ENCODE results near the gene EFHC1. TPM values are rescaled to one million over a fixed set of nuclear protein-coding genes. Genes with fewer than 3 reads are reported as not detected.

The EFHC1 gene
- total RNA-seq, 1 donor from 2014 or later = 25.6 TPM

DNA sequence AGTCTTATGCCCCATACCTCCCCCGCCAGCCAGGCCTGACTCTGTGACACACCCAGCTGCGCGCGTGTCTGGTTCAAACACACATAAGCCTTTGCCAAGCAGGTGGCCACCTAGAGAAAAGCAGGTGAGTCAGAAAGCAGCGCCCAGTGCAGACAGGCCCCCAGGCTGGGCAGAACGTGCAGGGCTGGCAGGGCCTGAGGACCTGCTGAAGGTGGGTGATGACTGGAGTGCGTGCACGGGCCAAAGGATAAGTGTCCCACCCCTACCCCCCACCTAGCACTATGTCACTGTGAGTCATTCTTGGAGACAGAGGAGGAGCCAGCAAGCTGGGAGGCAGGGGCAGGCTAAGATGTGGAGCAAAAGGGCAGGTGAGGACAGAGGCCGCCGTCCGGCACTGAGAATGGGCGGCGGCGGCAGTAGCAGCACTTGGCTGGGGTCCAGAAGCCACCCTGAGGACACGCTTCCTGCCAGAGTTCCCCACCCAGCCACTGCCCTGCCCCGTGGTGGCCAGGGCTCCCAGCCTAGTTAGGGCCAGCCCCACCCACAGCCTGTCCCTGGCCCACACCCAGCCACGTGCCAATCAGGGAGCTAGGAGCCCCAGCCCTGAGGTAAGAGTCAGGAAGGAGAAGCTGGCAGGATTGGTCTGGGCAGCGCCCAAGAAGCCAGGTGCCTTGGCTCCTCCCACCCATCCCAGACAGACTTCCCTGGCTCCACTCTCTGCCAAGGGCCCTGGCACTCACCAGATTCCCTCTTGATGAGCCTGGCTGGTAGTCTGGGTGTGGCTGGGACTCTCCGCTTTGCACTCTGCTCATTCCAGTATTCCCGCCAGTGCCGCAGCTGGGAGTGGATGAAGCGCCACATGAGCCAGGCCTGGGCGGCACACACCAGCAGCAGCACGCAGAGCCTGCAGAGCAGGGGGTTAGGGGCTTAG, 84.0 kb downstream of the EFHC1 start:
- TF ChIP-seq, protein P1, sequence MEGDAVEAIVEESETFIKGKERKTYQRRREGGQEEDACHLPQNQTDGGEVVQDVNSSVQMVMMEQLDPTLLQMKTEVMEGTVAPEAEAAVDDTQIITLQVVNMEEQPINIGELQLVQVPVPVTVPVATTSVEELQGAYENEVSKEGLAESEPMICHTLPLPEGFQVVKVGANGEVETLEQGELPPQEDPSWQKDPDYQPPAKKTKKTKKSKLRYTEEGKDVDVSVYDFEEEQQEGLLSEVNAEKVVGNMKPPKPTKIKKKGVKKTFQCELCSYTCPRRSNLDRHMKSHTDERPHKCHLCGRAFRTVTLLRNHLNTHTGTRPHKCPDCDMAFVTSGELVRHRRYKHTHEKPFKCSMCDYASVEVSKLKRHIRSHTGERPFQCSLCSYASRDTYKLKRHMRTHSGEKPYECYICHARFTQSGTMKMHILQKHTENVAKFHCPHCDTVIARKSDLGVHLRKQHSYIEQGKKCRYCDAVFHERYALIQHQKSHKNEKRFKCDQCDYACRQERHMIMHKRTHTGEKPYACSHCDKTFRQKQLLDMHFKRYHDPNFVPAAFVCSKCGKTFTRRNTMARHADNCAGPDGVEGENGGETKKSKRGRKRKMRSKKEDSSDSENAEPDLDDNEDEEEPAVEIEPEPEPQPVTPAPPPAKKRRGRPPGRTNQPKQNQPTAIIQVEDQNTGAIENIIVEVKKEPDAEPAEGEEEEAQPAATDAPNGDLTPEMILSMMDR (IDR thresholded peaks at IDR 0.05; ENCODE audit: partially characterized antibody, unreplicated experiment) = no peak
- Mint-ChIP-seq H3K27ac (ENCODE audit: unreplicated experiment) (no peak overlapping the region), H3K4me3 (ENCODE audit: unreplicated experiment) (no peak overlapping the region), H3K9me3 (ENCODE audit: unreplicated experiment) (peaks cover 10% of the 10 kb centered on the region), H3K4me1 (ENCODE audit: low read depth, unreplicated experiment) (peaks cover 7% of the 10 kb centered on the region), H3K27me3 (ENCODE audit: unreplicated experiment) (peaks cover 4% of the 10 kb centered on the region), H3K36me3 (ENCODE audit: unreplicated experiment) (no peaks in the 10 kb centered on the region)
- no peak for DNase-seq

DNA sequence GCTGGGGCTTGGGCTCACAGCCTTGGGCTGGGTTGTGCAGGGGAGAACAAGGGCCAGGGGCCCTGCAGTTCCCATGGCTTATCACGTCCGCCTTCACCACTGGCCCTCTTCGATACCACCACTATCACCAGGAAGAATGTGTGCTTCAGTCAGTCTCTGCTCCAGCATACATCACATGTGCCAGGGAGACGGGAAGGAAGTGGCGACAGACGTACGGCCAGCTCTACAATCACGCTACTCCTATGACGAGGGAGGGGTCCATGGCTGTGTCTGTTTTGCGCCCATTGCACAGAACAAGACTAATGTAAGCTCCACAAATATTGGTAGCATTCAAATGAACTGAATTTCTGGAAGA, 84.6 kb downstream of the EFHC1 start:
- TF ChIP-seq, protein P1 (IDR thresholded peaks at IDR 0.05; ENCODE audit: partially characterized antibody, unreplicated experiment) = no peak
- Mint-ChIP-seq H3K36me3 (ENCODE audit: unreplicated experiment) (no peaks in the 10 kb centered on the region), H3K4me3 (ENCODE audit: unreplicated experiment) (no peak overlapping the region)

DNA sequence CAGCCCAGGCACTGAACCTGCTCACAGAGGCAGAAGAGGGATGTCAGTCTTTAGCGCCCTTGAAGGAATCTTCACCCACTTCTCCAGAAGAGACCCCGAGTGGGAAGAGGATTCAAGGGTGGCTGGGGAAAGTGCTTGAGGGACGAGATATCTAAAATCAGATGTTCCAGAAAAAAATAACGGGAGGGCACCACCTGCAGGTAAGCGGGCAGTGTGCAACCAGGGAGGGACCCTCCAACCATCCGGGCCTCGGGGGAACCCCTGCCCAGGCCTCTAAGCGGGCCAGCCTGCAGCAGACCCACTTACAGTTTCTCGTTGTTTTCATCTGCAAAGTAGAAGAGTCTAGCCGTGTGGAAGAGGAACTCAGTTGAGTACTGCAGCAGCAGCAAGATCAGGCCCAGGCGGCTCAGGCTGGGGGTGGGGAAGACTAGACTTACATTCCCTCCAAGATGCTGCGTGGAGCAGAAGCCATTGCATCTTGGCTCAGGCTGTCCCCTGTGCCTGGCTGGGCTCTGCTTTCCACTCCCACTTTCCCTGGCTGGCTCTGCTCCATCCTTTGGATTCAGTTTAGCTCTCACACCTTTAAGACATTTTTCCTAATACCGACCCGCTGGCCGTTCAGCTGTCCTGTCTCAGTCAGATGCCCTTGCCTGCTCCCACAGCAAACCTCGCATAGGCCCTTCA, 85.7 kb downstream of the EFHC1 start:
- no peak overlapping the region for H3K4me3 Mint-ChIP-seq (ENCODE audit: unreplicated experiment)
- DNase-seq = no peak
- H3K27ac Mint-ChIP-seq (ENCODE audit: unreplicated experiment) = no peak overlapping the region

More for the DNA sequence above, 84.6 kb downstream of the EFHC1 start:
- H3K27ac Mint-ChIP-seq (ENCODE audit: unreplicated experiment) = peak overlapping the region; percentile 17
- peaks cover 4% of the 10 kb centered on the region for H3K27me3 Mint-ChIP-seq (ENCODE audit: unreplicated experiment)
- H3K9me3 Mint-ChIP-seq (ENCODE audit: unreplicated experiment) = peaks cover 10% of the 10 kb centered on the region
- no peak for DNase-seq
- H3K4me1 Mint-ChIP-seq (ENCODE audit: low read depth, unreplicated experiment) = peaks cover 7% of the 10 kb centered on the region

DNA sequence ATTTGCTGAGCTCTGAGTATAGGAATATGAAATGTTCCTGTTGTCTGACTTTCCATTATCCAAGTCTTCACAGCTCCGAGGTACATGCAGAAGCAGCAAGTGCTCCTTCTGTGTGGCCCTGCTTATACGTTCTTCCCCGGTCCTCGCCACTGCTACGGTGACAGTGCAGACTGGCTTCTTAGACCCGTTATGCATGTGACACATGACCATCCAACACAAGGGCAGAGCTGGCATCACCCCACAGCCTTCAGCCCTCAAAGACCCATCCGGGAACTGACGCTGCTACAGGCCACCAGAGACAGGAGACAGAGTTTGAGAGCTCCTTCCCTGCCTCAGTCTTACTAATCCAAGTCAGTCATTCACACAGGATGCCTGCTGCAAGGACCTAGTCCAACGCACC, 86.3 kb downstream of the EFHC1 start:
- TF ChIP-seq, protein P1 (IDR thresholded peaks at IDR 0.05; ENCODE audit: partially characterized antibody, unreplicated experiment) = no peak
- Mint-ChIP-seq H3K4me1 (ENCODE audit: low read depth, unreplicated experiment) (peaks cover 10% of the 10 kb centered on the region), H3K27me3 (ENCODE audit: unreplicated experiment) (peaks cover 4% of the 10 kb centered on the region), H3K36me3 (ENCODE audit: unreplicated experiment) (no peaks in the 10 kb centered on the region), H3K4me3 (ENCODE audit: unreplicated experiment) (no peak overlapping the region), H3K27ac (ENCODE audit: unreplicated experiment) (peak overlapping the region; percentile 22), H3K9me3 (ENCODE audit: unreplicated experiment) (peaks cover 10% of the 10 kb centered on the region)
- DNase-seq = no peak

More for the DNA sequence above, 85.7 kb downstream of the EFHC1 start:
- TF ChIP-seq, protein P1 (IDR thresholded peaks at IDR 0.05; ENCODE audit: partially characterized antibody, unreplicated experiment) = no peak
- peaks cover 4% of the 10 kb centered on the region for H3K27me3 Mint-ChIP-seq (ENCODE audit: unreplicated experiment)
- no peaks in the 10 kb centered on the region for H3K36me3 Mint-ChIP-seq (ENCODE audit: unreplicated experiment)
- peaks cover 10% of the 10 kb centered on the region for H3K9me3 Mint-ChIP-seq (ENCODE audit: unreplicated experiment)
- peaks cover 10% of the 10 kb centered on the region for H3K4me1 Mint-ChIP-seq (ENCODE audit: low read depth, unreplicated experiment)

All from glutamatergic neuron (in vitro differentiated cells).